ENCODE results near the gene MDFIC. TPM values are rescaled to one million over a fixed set of nuclear protein-coding genes. Genes with fewer than 3 reads are reported as not detected.

Gene MDFIC
- total and polyA plus RNA-seq, 2 experiments from 2014 or later = 10.6 to 18.5 TPM

GRCh38 chr7:114962441-114962840 is 40.5 kb downstream of the MDFIC start:
- WGBS (ENCODE audit: low lambda C conversion rate, missing lambda C conversion rate) = 90% methylated on average over 3 of the region's 3 CpGs
- Histone ChIP-seq H2AFZ (no peak overlapping the region), H3K27ac (no peak overlapping the region), H3K4me2 (no peak overlapping the region), H4K20me1 (ENCODE audit: insufficient read depth, poor library complexity, severe bottlenecking) (no peaks in the 10 kb centered on the region), H3K79me2 (peaks cover 14% of the 10 kb centered on the region), H3K9me2 (replicated peaks; ENCODE audit: insufficient read depth) (no peaks in the 10 kb centered on the region), H3K36me3 (replicated peaks; ENCODE audit: insufficient read depth, low read depth) (no peaks in the 10 kb centered on the region), H3K4me3 (no peak overlapping the region), H3K27me3 (no peaks in the 10 kb centered on the region), H3K9me3 (ENCODE audit: low read depth) (no peaks in the 10 kb centered on the region), H3K4me1 (ENCODE audit: insufficient read depth) (no peaks in the 10 kb centered on the region)
- no peak for TF ChIP-seq EZH2 (IDR thresholded peaks at IDR 0.05; ENCODE audit: borderline replicate concordance)
- TF ChIP-seq EZH2phosphoT487 (IDR thresholded peaks at IDR 0.05; ENCODE audit: low read depth, severe bottlenecking, unreplicated experiment) = no peak
- no peak for TF ChIP-seq CTCF (IDR thresholded peaks at IDR 0.05; ENCODE audit: poor library complexity)
- DNase-seq (ENCODE audit: low spot score) = no peak

GRCh38 chr7:114966156-114966555 is 44.3 kb downstream of the MDFIC start:
- 90% methylated on average over 2 of the region's 2 CpGs for WGBS (ENCODE audit: low lambda C conversion rate, missing lambda C conversion rate)
- TF ChIP-seq EZH2phosphoT487 (IDR thresholded peaks at IDR 0.05; ENCODE audit: low read depth, severe bottlenecking, unreplicated experiment) = no peak
- no peak for TF ChIP-seq EZH2 (IDR thresholded peaks at IDR 0.05; ENCODE audit: borderline replicate concordance)
- TF ChIP-seq CTCF (IDR thresholded peaks at IDR 0.05; ENCODE audit: poor library complexity) = no peak
- H3K27ac ChIP-seq = no peak overlapping the region
- no peaks in the 10 kb centered on the region for H3K4me1 ChIP-seq (ENCODE audit: insufficient read depth)
- H3K79me2 ChIP-seq = peaks cover 14% of the 10 kb centered on the region
- no peaks in the 10 kb centered on the region for H3K36me3 ChIP-seq (replicated peaks; ENCODE audit: insufficient read depth, low read depth)
- H3K9me2 ChIP-seq (replicated peaks; ENCODE audit: insufficient read depth) = no peaks in the 10 kb centered on the region
- DNase-seq (ENCODE audit: low spot score) = no peak
- no peaks in the 10 kb centered on the region for H3K27me3 ChIP-seq
- no peak overlapping the region for H3K4me2 ChIP-seq
- no peak overlapping the region for H2AFZ ChIP-seq
- H3K9me3 ChIP-seq (ENCODE audit: low read depth) = no peaks in the 10 kb centered on the region
- no peak overlapping the region for H3K4me3 ChIP-seq
- H4K20me1 ChIP-seq (ENCODE audit: insufficient read depth, poor library complexity, severe bottlenecking) = no peaks in the 10 kb centered on the region

GRCh38 chr7:114969096-114969495 is 47.2 kb downstream of the MDFIC start:
- no peaks in the 10 kb centered on the region for H3K36me3 ChIP-seq (replicated peaks; ENCODE audit: insufficient read depth, low read depth)
- 91% methylated on average over 4 of the region's 4 CpGs for WGBS (ENCODE audit: low lambda C conversion rate, missing lambda C conversion rate)
- H3K4me2 ChIP-seq = no peak overlapping the region
- TF ChIP-seq EZH2phosphoT487 (IDR thresholded peaks at IDR 0.05; ENCODE audit: low read depth, severe bottlenecking, unreplicated experiment) = no peak
- no peak for TF ChIP-seq EZH2 (IDR thresholded peaks at IDR 0.05; ENCODE audit: borderline replicate concordance)
- TF ChIP-seq CTCF (IDR thresholded peaks at IDR 0.05; ENCODE audit: poor library complexity) = no peak
- no peaks in the 10 kb centered on the region for H4K20me1 ChIP-seq (ENCODE audit: insufficient read depth, poor library complexity, severe bottlenecking)
- no peaks in the 10 kb centered on the region for H3K9me2 ChIP-seq (replicated peaks; ENCODE audit: insufficient read depth)
- no peaks in the 10 kb centered on the region for H3K27me3 ChIP-seq
- DNase-seq (ENCODE audit: low spot score) = no peak
- H3K9me3 ChIP-seq (ENCODE audit: low read depth) = no peaks in the 10 kb centered on the region
- no peak overlapping the region for H3K4me3 ChIP-seq
- H3K79me2 ChIP-seq = peaks cover 6% of the 10 kb centered on the region
- no peaks in the 10 kb centered on the region for H3K4me1 ChIP-seq (ENCODE audit: insufficient read depth)
- H3K27ac ChIP-seq = no peak overlapping the region
- no peak overlapping the region for H2AFZ ChIP-seq

GRCh38 chr7:114970308-114970707 is 48.4 kb downstream of the MDFIC start:
- H4K20me1 ChIP-seq (ENCODE audit: insufficient read depth, poor library complexity, severe bottlenecking) = no peaks in the 10 kb centered on the region
- DNase-seq (ENCODE audit: low spot score) = no peak
- peaks cover 5% of the 10 kb centered on the region for H3K79me2 ChIP-seq
- no peaks in the 10 kb centered on the region for H3K36me3 ChIP-seq (replicated peaks; ENCODE audit: insufficient read depth, low read depth)
- H3K27ac ChIP-seq = no peak overlapping the region
- no peaks in the 10 kb centered on the region for H3K9me2 ChIP-seq (replicated peaks; ENCODE audit: insufficient read depth)
- H3K9me3 ChIP-seq (ENCODE audit: low read depth) = no peaks in the 10 kb centered on the region
- no peak overlapping the region for H3K4me3 ChIP-seq
- no peak overlapping the region for H3K4me2 ChIP-seq
- 88% methylated on average over 3 of the region's 3 CpGs for WGBS (ENCODE audit: low lambda C conversion rate, missing lambda C conversion rate)
- H3K27me3 ChIP-seq = no peaks in the 10 kb centered on the region
- H2AFZ ChIP-seq = no peak overlapping the region
- TF ChIP-seq EZH2phosphoT487 (IDR thresholded peaks at IDR 0.05; ENCODE audit: low read depth, severe bottlenecking, unreplicated experiment) (no peak), EZH2 (IDR thresholded peaks at IDR 0.05; ENCODE audit: borderline replicate concordance) (no peak), CTCF (IDR thresholded peaks at IDR 0.05; ENCODE audit: poor library complexity) (no peak)
- H3K4me1 ChIP-seq (ENCODE audit: insufficient read depth) = no peaks in the 10 kb centered on the region

Measured in hepatocyte (in vitro differentiated cells).